ENCODE data around the gene BICD1.

The BICD1 gene

GRCh38 chr12:32124637-32125036 lies 18.0 kb downstream of the BICD1 start:
- Histone ChIP-seq H3K27ac (0 out of 22 replicates have a peak overlapping the region, but pooled peaks of 1 of the 11 experiments have one; percentile 34), H4K20me1 (peaks cover 0 to 21% (median 0%) of the 10 kb centered on the region in 11 experiments; a peak in 5 of 22 replicates), H3K4me2 (0 out of 22 replicates have a peak overlapping the region, but pooled peaks of 1 of the 11 experiments have one; percentile 20), H3K9me3 (replicated peaks in 1 of 11) (no peaks in the 10 kb centered on the region), H3K4me3 (no peak overlapping the region), H3K9ac (no peak overlapping the region), H3K27me3 (no peaks in the 10 kb centered on the region), H3K4me1 (peaks cover 3 to 33% (median 9%) of the 10 kb centered on the region in 10 experiments; a peak in 15 of 20 replicates), H3K36me3 (peaks cover 0 to 10% (median 0%) of the 10 kb centered on the region in 11 experiments; a peak in 4 of 22 replicates)
- TF ChIP-seq Cebpa-rat (IDR thresholded peaks at IDR 0.05), result no peak

- H3K4me3 ChIP-seq, result no peak overlapping the region
- peak overlapping the region in 1 of 11 experiments; percentile 34; a peak in 2 of 22 replicates for H3K27ac ChIP-seq
- H3K9me3 ChIP-seq (replicated peaks in 1 of 11), result no peaks in the 10 kb centered on the region
- no peak for TF ChIP-seq Cebpa-rat (IDR thresholded peaks at IDR 0.05)
- H3K9ac ChIP-seq, result no peak overlapping the region
- H3K4me2 ChIP-seq, result peak overlapping the region in 3 of 11 experiments; percentile 5 to 38 (median 20); a peak in 2 of 22 replicates
- no peaks in the 10 kb centered on the region for H3K27me3 ChIP-seq
- peaks cover 0 to 10% (median 0%) of the 10 kb centered on the region in 11 experiments; a peak in 4 of 22 replicates for H3K36me3 ChIP-seq
- H4K20me1 ChIP-seq, result peaks cover 0 to 21% (median 0%) of the 10 kb centered on the region in 11 experiments; a peak in 5 of 22 replicates
- peaks cover 3 to 23% (median 9%) of the 10 kb centered on the region in 10 experiments; a peak in 15 of 20 replicates for H3K4me1 ChIP-seq
Measured at GRCh38 chr12:32125455-32126084, 18.9 kb downstream of the BICD1 start.

DNA sequence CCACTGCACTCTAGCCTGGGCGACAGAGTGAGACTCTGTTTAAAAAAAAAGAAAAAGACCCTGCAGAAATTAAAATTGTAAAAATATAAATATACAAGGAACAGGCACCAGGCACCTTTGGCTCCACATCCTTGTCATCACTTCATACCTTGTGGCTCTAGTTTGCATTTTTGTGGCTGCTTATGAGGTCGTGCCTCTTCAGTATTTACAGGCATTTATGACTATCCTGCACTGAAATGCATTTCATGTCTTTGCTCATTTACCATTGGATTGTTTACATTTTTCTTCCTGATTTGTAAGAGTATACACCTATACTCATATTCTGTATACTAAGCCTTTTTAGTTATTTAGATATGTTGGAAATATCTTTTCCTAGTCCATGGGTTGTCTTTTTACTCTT lies 20.1 kb downstream of the BICD1 start:
- Histone ChIP-seq H3K9ac (no peak overlapping the region), H3K4me2 (no peak overlapping the region), H3K27ac (no peak overlapping the region)

DNA sequence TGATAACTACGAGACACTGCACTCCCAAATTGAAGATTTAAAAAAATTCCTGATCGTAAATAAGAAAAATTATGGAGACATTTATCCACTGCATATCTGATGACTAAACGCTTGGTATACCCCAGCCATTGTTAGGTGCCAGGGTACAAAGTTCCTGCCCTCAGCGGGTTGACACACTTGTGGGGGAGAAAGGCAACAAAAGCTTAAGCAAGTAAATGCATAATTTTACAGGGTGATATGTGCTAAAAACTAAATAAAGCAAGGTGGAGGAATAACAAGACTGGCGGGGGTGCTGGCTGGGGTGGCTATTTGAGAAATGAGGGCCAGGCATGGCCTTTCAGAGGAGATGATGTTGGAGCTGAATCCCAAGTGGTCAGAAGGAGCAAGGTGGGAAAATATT lies 25.0 kb downstream of the BICD1 start:
- Histone ChIP-seq H3K9me3 (replicated peaks in 1 of 11) (no peaks in the 10 kb centered on the region), H3K27ac (no peak overlapping the region), H3K4me1 (peaks cover 10 to 24% (median 17%) of the 10 kb centered on the region in 10 experiments; a peak in 18 of 20 replicates), H3K36me3 (peaks cover 0 to 10% (median 0%) of the 10 kb centered on the region in 11 experiments; a peak in 2 of 22 replicates), H4K20me1 (peaks cover 0 to 10% (median 0%) of the 10 kb centered on the region in 11 experiments; a peak in 2 of 22 replicates), H3K4me2 (no peak overlapping the region), H3K27me3 (no peaks in the 10 kb centered on the region), H3K4me3 (no peak overlapping the region), H3K9ac (no peak overlapping the region)
- no peak for TF ChIP-seq Cebpa-rat (IDR thresholded peaks at IDR 0.05)

More for the DNA sequence above, 20.1 kb downstream of the BICD1 start:
- no peaks in the 10 kb centered on the region for H3K27me3 ChIP-seq
- H3K36me3 ChIP-seq, result peaks cover 0 to 10% (median 0%) of the 10 kb centered on the region in 11 experiments; a peak in 4 of 22 replicates
- H3K9me3 ChIP-seq (replicated peaks in 1 of 11), result no peaks in the 10 kb centered on the region
- H3K4me1 ChIP-seq, result peaks cover 3 to 25% (median 9%) of the 10 kb centered on the region in 10 experiments; a peak in 15 of 20 replicates
- H4K20me1 ChIP-seq, result peaks cover 0 to 21% (median 0%) of the 10 kb centered on the region in 11 experiments; a peak in 5 of 22 replicates
- TF ChIP-seq Cebpa-rat (IDR thresholded peaks at IDR 0.05), result no peak
- H3K4me3 ChIP-seq, result no peak overlapping the region

GRCh38 chr12:32134101-32134888 lies 27.6 kb downstream of the BICD1 start:
- H3K4me1 ChIP-seq, result peaks cover 9 to 32% (median 19%) of the 10 kb centered on the region in 10 experiments; a peak in 19 of 20 replicates
- H3K27me3 ChIP-seq, result no peaks in the 10 kb centered on the region
- 0 out of 22 replicates have a peak, but pooled peaks cover 0 to 7% (median 0%) of the 10 kb centered on the region in 11 experiments for H3K36me3 ChIP-seq
- no peak overlapping the region for H3K9ac ChIP-seq
- no peaks in the 10 kb centered on the region for H3K9me3 ChIP-seq (replicated peaks in 1 of 11)
- H3K27ac ChIP-seq, result 0 out of 22 replicates have a peak overlapping the region, but pooled peaks of 2 of the 11 experiments have one; percentile 9 to 18
- peaks cover 0 to 10% (median 0%) of the 10 kb centered on the region in 11 experiments; a peak in 2 of 22 replicates for H4K20me1 ChIP-seq
- H3K4me2 ChIP-seq, result peak overlapping the region in 4 of 11 experiments; percentile 19 to 36 (median 28); a peak in 6 of 22 replicates
- H3K4me3 ChIP-seq, result no peak overlapping the region
- no peak for TF ChIP-seq Cebpa-rat (IDR thresholded peaks at IDR 0.05)

DNA sequence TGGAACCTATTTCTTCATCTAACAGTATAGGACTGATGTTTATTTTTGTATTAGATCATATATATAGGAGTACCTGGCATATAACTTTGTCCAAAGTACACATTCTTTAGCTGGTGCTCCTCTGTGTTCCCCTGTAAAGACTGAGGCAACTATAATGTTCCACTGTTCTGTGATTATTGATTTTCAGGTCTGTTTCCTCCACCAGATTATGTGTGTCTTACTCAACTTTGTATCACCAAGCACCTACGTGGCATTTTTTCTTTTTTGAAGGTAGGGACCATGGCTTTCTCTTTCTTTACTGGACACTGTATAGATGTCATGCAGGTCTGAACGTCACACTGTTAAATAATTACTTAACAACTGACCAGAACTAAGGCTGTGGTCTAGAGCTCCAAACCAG lies 29.3 kb downstream of the BICD1 start:
- H3K27ac ChIP-seq, result no peak overlapping the region
- H3K4me1 ChIP-seq, result peaks cover 20 to 47% (median 33%) of the 10 kb centered on the region in 10 experiments
- H3K4me3 ChIP-seq, result no peak overlapping the region
- no peaks in the 10 kb centered on the region for H3K27me3 ChIP-seq
- H3K4me2 ChIP-seq, result no peak overlapping the region
- TF ChIP-seq Cebpa-rat (IDR thresholded peaks at IDR 0.05), result no peak
- no peak overlapping the region for H3K9ac ChIP-seq
- no peaks in the 10 kb centered on the region for H3K9me3 ChIP-seq (replicated peaks in 1 of 11)
- H3K36me3 ChIP-seq, result 0 out of 22 replicates have a peak, but pooled peaks cover 0 to 5% (median 0%) of the 10 kb centered on the region in 11 experiments
- peaks cover 0 to 10% (median 0%) of the 10 kb centered on the region in 11 experiments; a peak in 2 of 22 replicates for H4K20me1 ChIP-seq

- 0 out of 22 replicates have a peak, but pooled peaks cover 0 to 5% (median 0%) of the 10 kb centered on the region in 11 experiments for H3K36me3 ChIP-seq
- H3K4me1 ChIP-seq, result peaks cover 20 to 47% (median 33%) of the 10 kb centered on the region in 10 experiments
- H3K9me3 ChIP-seq (replicated peaks in 1 of 11), result no peaks in the 10 kb centered on the region
- no peak for TF ChIP-seq Cebpa-rat (IDR thresholded peaks at IDR 0.05)
- H3K4me3 ChIP-seq, result no peak overlapping the region
- no peak overlapping the region for H3K27ac ChIP-seq
- H4K20me1 ChIP-seq, result peaks cover 0 to 10% (median 0%) of the 10 kb centered on the region in 11 experiments; a peak in 2 of 22 replicates
- no peaks in the 10 kb centered on the region for H3K27me3 ChIP-seq
- H3K9ac ChIP-seq, result no peak overlapping the region
- no peak overlapping the region for H3K4me2 ChIP-seq
Measured at GRCh38 chr12:32136404-32136803, 29.8 kb downstream of the BICD1 start.

- Histone ChIP-seq H3K9me3 (replicated peaks in 1 of 11) (no peaks in the 10 kb centered on the region), H3K27me3 (no peaks in the 10 kb centered on the region), H4K20me1 (peaks cover 0 to 10% (median 0%) of the 10 kb centered on the region in 11 experiments; a peak in 2 of 22 replicates), H3K4me3 (peak overlapping the region; percentile 56 to 69 (median 62)), H3K27ac (peak overlapping the region; percentile 56 to 84 (median 81)), H3K9ac (peak overlapping the region; percentile 62 to 82 (median 79)), H3K36me3 (0 out of 22 replicates have a peak, but pooled peaks cover 0 to 5% (median 0%) of the 10 kb centered on the region in 11 experiments), H3K4me1 (peaks cover 20 to 37% (median 28%) of the 10 kb centered on the region in 10 experiments), H3K4me2 (peak overlapping the region; percentile 75 to 95 (median 87))
- TF ChIP-seq Cebpa-rat (IDR thresholded peaks at IDR 0.05), result no peak
Measured at GRCh38 chr12:32139064-32139421, 32.4 kb downstream of the BICD1 start.
